T follicular helper cell (primary cell): Measurements from ENCODE around the gene FANCC.

ENCODE experiments used
- DNase-seq: peaks from one replicate; pipeline ENCODE4 v3.0.0-alpha.2; 2020; ENCODE audit warnings: low read depth

The FANCC gene

GRCh38 chr9:95102001-95102433 is 215.5 kb downstream of the FANCC start:
- DNase-seq, result no peak

DNA sequence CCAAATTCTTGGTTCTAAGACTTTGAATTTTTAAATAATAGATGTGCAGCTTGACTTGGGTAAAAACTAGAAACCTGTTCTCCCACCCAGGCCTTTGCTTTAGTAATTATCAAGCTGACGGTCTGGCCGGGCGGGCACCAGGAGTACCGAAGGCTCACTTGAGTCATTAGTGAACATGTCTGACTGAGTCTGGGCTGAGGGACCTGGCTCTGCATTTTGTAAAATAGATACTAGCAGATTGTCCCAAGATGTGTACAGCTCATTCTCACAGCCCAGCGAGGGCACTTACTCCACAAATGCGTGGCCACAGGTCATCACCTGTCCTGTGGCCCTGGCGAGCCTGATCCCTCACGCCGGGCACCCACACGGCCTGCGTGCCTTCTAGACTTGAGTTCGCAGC is 216.2 kb downstream of the FANCC start:
- DNase-seq, result no peak

- DNase-seq, result no peak
Measured at GRCh38 chr9:95100071-95100627, 217.4 kb downstream of the FANCC start.

- DNase-seq, result no peak
Measured at GRCh38 chr9:95099321-95100070, 218.0 kb downstream of the FANCC start.

- DNase-seq, result no peak
Measured at GRCh38 chr9:95098391-95098921, 219.1 kb downstream of the FANCC start.

GRCh38 chr9:95097279-95097678 is 220.2 kb downstream of the FANCC start:
- DNase-seq, result no peak

GRCh38 chr9:95096807-95097206 is 220.7 kb downstream of the FANCC start:
- no peak for DNase-seq

DNA sequence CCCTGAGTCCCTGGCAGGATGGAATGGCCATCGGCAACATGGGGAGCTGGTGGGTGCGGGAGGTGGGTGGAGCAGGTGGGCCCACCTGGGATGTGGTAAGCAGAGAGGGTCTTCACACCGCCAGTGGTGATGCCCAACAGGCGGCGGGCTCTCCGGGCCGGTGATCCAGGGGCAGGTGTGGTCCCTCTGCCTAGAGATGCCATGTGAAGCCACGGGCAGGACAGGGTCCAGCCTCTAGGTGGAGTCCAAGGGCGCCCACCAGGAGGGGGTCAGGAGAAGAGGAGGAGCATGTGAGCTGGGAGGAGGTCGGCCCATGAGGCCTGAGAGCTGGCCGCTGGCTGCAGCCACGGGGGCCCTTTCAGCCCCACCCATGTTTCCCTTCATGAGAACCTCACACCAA is 221.1 kb downstream of the FANCC start:
- no peak for DNase-seq

DNA sequence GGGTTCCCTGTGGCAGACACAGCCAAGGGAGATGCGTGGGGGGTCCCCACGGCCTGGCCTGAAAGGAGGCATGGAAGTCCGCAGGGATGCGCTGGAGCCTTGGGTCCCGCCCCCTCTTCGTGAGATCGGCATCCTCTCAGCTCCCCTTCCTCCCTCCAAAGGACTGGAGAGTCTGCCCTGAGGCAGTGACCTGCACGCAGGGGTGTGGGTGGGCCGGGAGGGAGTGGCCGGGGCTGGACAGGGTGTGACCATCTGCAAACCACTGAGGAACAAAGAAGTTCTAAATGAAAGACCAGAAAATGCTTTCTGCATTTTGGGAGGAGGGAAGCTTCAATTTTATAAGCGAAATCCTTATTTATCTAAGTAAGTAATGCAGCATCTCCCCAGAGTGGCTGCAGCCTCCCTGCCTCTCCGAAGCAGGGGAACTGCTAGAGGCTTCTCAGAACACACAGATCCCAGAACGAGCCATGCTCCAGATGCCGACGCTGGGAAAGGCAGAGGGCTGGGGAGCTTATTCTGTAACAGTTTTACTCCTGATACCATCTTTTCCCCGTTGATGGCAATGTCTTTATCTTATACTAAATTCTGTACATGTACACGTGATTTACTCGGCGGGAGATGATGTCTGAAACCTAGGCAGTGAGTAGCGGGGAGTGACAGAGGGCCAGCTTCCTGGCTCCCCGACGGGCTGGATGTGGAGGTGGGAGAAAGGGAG is 221.7 kb downstream of the FANCC start:
- no peak for DNase-seq

DNA sequence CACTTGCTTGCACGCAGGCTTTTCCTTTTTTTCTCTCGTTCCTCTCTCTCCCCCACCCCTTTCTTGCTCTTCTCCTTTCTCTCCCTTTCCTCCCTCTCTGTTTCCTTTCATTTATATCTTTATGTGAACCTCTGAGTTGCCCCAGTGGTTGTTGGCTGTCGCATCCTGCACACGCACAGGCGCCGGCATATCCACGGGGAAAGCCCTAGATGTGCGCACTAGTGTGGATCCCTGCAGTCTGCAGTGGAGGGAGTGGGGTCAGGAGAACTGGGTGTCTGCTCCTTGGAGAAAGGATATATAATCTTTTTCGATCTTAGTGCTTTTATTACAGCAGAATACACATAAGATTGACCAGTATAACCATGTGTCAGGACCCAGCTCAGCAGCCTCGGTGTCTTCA is 223.5 kb downstream of the FANCC start:
- DNase-seq, result no peak

- no peak for DNase-seq
Measured at GRCh38 chr9:95093586-95093985, 223.9 kb downstream of the FANCC start.

GRCh38 chr9:95092262-95093072 is 225.0 kb downstream of the FANCC start:
- no peak for DNase-seq

DNA sequence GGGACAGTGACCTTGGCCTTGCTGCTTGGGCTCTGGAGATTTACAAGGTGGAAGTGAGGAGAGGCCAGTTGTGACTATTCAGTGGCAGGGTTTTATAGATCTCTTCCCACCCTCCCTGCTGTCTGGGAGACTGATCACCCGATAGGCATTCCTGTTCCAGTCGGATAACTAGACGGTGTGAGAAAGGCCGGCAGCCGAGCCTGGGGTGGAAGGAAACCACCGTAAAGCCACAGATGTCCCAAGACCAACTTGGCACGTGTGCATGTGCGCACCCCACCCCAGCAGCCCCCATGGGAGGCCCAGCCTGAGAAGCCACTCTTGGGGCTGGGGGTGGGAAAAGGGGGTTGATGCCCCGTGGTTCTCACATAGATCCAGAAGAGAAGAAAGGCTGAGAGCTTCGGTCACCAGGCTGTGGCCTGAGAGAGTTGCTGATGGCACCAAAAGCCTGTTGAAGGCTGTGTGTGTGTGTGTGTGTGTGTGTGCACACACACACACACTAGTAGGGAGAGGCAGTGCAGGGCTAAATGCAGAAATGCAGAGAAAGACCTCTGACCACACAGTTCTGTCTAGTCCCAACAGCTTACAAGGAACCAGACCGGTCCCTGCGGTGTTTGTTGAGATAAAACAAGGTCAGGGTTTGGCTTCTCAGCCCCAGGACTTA is 225.8 kb downstream of the FANCC start:
- DNase-seq, result no peak

- no peak for DNase-seq
Measured at GRCh38 chr9:95090871-95091577, 226.5 kb downstream of the FANCC start.

GRCh38 chr9:95090023-95090791 is 227.3 kb downstream of the FANCC start:
- no peak for DNase-seq

- no peak for DNase-seq
Measured at GRCh38 chr9:95089257-95090022, 228.1 kb downstream of the FANCC start.

- DNase-seq, result no peak
Measured at GRCh38 chr9:95088421-95089161, 228.9 kb downstream of the FANCC start.

DNA sequence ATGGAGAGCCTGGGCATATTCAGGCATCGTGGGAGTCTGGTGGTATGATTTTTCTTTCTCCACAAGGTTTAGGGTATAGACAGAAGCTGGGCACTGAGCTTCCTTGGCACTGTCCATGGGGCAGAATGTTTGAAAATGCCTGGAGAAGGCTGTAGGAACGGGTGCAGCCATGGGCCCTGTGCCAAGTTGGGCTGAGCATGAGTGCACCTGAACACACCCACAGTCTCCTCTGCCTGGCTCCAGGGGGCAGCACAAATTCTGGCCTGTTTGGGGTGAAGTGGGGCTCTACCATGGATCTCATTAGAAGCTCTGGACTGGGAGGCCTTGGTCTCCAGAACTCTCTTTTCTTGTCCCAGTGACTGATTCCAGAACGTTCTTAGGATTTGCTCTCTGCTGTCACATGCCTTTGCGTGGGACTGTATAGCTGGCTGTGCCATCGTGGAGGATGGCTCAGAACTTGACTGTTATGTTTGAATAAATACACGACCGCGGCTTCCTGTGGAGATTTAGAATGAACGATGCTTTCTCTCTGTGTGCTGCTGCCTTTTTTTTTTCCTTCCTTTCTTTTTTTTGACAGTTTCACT is 229.8 kb downstream of the FANCC start:
- DNase-seq, result no peak
